HG03159 (cell line): Measurements from ENCODE around the gene RPL28.
A peak's percentile ranks its signal among the peaks of the same experiment; 100 is the strongest.

Source experiments
- ATAC-seq: cut with Tn5 transposase; IDR thresholded peaks from one replicate; pipeline ENCODE4 v1.9.1; 2021; ENCODE audit warnings: mild to moderate bottlenecking, moderate library complexity; ENCODE audit not compliant: unreplicated experiment

Gene RPL28

DNA sequence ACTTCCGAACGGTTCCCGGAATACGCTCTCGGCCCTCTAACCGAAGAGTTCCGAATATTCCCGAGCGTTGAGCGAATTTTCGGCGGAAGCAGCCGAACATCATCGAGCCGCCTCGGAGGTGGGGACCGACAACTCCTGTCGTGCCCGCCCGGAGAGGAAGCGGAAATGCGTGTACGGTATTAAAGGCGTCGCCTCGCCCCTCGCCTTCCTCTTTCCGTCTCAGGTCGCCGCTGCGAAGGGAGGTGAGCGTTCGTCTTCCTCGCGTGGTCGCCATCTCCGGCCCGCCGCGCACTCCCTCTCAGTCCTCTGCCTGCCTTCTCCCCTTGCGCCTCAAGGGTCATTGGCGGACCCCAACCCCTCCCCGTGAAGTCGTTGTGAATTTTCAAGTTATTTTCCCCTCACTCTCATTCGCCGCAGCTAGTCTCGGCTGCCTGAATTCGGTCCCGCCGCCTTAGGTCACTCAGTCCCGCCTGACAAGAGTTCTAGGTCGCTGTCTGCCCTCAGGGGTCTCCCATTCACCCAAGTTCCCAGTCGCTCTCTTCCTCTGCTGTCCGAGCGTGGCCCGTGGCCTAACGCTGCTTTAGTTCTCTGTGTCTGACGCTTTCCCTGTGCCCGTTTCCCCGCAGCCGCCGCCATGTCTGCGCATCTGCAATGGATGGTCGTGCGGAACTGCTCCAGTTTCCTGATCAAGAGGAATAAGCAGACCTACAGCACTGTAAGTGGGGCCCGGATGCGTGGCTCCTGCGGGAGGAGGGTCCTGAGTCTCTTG lies at the start of gene RPL28:
RPL28 (plus strand) TSS at position 209 of the 769 bp plus-strand sequence; CDS start at position 635, 426 bp downstream.
- peak; percentile 69 for ATAC-seq

DNA sequence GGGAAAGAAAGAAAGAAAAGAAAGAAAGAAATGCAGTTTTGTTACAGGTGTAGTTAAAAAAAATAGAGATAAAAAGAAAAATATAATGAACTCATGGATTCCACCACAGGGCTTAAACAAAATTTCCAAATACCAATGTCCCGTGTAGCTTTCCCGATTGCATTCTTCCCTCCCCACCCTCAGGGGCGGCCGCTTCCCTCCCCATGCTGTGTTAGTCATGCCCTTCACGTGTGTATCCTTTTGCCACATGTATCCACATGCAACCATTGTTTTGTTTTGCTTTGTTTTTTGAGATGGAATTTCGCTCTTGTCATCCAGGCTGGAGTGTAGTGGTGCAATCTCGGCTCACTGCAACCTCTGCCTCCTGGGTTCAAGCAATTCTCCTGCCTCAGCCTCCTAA lies 49.6 kb upstream of the RPL28 start:
- no peak for ATAC-seq

DNA sequence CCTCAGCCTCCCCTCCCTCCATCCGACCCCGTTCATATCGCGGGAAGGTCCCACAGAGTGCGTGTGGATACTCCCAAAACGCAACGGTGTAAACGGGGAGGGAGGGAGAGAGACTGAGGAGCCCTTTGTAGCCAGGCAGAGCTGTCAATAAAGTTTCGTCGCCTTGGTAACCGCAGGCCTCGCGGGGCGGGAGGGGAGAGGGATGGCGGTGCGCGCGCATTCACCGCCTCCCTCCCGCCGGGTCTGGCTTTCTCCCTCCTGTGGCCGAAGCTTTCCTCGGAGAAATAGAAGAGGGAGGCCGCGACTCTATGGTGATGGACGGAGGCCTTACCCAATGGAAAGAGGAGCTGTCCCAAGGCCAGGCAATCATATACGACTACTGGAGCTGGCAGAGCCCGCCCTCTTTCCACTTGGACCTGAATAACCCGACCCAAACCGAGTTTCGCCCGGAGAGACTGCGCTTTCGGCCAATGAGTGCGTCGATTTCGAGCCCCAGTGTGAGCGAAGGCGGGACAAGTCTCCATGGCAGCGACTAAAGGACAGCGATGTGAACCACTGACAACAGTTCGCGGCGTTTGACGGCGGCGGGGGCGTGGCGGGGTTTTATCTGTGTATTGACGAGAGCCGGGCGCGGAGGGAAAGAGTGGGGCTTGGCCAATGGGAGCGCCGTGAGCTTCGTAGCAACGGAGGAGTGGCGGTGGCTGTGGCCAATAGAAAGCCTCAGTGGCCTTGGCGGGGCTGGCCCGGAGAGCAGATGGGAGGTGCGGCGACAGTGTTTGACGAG lies 46.4 kb upstream of the RPL28 start, which contains the start of gene KMT5C:
KMT5C (plus strand) TSS at position 772 of the 784 bp plus-strand sequence. CDS start 2,061 bp downstream, outside the sequence.
- peak; percentile 80 for ATAC-seq

DNA sequence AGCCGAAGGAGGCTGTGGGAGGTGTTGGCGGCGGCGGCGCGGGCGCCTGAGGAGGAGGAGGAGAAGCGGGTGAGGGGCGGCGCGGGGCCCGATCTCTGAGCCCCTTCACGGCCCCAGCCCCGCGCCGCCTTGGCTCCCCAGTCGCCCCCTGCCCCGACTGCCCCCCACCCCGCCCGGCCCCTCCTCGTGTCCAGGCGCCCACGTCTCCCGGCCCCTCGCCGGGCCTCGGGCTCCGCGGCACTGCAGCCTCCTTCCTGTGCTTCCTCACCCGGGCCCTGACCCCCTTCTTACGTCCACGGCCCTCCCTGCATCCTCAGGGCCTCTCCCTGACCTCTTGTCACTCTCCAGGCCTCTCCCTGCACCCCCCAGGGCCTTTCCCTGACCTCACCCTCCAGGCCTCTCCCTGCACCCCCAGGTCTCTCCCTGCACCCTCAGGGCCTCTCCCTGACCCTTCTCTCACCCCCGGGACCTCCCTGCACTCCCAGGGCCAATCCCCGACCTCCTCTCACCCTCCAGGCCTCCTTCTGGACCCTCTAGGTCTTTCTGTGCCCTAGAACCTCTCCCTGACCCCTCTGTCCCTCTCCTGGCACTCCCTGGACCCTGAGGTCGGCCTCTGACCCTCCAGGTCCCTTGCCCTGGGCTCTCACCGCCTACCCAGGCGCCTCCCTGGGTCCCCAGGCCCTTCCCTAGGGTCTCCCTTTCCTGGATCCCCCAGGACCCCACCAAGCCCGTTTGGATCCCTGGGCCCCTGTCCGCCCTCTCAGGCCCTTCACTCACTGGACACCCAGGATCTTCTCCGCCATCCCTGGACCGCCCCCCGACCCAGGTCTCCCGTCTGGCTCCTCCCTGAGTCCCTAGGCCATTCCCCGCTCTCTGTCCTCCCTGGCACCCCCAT lies 45.6 kb upstream of the RPL28 start:
- ATAC-seq, result no peak

DNA sequence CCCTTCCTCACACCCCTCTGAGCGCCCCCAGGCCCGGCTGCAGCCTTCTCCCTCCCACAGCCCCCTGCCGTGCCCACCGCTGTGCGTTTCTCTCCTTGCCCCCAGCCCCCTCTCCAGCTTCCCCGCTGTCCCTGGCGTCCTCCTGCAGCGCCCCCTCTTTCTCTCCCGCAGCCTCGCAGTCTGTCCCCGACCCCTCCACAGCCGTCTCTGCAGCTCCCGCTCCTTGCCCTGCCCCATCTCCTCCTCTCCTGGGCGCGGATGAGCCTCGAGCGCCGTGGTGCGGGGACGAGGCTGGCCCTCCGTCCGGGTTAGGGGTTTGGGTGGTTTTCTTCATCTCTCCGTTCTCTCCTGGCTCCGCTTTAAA lies 45.0 kb upstream of the RPL28 start:
- ATAC-seq, result no peak

DNA sequence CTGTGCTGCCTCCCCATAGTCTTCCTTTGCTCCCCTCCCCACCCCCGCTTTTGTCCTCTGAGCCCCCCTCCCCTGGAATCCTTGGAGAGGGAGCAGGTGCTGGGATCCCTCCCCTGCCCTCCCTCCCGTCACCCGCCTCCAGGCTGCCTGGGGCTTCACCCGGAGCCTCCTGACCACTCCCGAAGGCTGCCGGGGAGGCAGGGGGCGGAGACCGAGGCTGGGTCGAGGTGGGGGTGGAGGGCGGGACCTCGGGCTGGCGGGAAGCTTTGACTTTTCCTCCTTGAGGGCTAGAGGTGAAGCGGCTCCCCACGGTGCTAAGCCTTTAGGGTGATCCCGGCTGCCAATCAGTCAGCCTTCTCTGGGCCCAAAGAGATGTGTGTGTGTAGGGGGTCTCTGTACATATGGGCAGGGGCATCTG lies 44.6 kb upstream of the RPL28 start:
- ATAC-seq, result no peak

DNA sequence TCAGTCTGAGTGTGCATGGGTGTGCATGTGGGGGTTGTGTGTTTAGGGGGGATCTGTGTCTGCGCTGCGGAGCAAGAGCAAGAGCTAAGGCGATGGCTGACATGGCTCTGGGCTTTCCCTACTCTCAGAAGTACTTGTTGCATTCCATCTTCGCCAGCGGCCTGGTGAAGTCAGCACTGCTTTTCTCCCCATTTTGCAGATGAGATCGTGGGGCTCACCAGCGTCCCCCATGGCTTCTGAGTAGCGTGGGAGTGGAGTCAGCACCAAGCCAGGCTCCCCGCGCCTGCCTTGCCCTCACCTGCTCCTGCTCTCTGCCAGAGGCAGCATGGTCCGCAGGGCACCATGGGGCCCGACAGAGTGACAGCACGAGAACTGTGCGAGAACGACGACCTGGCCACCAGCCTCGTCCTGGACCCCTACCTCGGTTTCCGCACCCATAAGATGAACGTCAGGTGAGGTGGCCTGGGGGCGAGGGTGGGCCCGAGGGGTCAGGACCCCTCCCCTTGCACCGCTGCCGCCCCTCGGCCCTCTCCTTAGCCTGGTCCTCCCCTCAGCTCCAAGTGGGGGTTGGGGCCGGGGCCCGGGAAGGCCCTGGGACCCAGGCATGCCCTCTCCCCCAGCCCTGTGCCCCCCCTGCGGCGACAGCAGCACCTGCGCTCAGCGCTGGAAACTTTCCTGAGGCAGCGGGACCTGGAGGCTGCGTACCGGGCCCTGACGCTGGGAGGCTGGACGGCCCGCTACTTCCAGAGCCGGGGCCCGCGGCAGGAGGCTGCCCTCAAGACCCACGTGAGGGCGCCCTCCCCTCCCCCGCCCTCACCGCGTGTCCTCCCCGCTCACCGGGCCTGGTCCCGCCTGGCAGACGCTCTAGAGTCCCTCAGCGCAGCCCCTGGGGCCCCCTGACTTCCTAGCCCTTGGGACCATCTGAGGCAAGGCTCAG lies 43.9 kb upstream of the RPL28 start:
- ATAC-seq, result no peak

DNA sequence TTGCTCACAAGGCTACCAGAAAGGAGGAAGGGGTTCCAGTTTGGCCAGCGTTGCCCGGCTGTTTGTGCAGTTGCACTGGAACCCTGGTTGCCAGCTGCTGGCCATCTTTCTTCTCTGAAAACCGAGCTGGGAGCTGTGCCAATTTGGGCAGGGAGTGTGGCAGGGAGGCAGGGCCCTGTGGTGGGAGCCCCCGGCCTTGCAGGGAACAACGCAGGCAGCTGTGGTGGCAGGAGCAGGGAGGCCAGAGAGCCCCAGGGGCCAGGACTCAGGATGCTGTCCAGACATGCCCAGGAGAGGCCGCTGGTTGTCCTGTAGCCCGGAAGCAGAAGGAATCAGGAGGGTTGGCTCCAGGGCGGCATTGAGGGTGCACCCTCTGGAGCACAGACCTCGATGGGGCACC lies 41.3 kb upstream of the RPL28 start:
- no peak for ATAC-seq

DNA sequence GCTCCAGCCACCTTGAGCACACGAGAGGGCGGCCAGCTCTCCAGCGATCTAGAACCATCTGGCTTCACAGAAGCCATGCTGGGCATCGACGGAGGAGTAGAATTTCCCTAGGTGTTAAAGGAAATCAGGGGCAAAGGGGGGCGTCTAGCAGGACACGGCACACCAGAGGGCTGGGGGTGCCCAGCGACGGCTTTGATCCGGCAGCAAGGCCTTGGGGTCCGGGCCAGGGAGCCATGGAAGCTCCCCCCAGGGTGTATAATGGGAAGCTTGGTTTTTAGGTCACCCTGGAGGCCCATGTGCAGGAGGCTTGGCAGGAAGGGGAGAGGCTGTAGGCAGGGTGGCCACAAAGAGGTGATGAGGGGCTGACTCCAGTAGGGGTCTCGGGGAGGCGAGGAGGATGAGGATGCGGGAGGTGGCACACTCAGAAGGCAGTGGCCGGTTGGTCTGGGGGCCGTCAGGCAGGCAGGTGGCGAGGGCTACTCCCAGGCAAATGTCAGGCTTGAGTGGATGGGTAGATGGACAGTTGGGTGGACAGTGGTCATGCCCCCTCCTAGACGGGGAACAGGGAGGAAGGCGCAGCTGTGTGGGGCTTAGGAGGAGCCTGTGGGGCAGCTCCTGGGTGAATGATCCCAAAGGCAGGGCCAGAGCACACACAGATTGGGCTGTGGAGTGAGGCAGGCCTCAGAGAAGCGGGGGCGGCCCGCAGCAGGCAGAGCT lies 40.5 kb upstream of the RPL28 start:
- no peak for ATAC-seq

DNA sequence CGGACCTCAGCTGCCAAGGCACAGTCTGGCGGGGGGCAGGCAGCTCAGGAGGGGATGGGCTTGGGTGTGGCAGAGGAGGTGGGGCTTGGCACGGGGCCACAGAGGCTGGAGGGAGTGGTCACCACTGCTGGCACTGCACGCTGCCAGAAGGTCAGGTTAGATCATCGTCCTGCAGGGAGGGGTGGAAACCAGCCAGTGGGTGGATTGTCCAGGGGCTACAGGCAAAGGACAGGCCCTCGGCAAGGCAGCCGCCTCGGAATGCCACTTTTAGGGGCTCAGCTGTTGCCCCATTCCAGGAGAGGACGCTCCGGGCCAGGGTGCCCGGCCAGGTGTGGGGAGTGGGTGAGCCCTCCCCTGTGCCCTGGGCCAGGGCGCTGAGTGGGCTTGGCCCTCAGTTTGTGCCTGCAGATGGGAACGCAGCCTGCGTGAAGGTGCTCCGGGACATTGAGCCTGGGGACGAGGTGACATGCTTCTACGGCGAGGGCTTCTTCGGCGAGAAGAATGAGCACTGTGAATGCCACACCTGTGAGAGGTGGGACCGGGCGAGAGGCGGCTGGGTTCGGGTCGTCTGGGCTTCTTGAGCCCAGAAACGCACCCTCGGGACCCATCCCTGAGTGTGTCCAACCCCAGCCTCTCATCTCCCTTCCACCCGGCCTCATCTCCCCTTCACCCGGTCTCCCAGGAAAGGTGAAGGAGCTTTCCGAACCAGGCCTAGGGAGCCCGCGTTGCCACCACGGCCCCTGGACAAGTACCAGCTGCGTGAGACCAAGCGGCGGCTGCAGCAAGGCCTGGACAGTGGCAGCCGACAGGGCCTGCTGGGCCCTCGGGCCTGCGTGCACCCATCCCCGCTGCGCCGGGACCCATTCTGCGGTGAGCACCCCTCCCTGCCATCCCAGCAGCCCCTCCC lies 39.7 kb upstream of the RPL28 start:
- no peak for ATAC-seq

DNA sequence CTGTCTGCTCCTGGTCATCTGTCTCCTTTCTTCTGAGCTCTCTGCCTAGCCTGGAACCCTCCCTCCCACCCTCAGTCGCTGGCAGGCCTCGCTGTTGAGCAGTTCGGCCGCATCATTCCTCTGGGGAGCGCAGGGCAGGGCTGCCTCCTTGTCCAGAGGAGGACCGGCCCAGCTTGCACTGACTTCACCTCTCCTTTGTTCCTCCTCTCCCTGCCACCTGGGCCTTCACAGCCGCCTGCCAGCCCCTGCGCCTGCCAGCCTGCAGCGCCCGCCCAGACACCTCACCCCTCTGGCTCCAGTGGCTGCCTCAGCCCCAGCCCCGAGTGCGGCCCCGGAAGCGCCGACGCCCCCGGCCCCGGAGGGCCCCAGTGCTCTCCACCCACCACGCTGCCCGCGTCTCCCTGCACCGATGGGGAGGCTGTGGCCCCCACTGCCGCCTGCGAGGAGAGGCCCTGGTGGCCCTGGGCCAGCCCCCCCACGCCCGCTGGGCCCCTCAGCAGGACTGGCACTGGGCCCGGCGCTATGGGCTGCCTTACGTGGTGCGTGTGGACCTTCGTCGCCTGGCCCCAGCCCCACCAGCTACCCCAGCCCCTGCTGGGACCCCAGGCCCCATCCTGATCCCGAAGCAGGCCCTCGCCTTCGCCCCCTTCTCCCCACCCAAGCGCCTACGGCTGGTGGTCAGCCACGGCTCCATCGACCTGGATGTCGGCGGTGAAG lies 38.8 kb upstream of the RPL28 start:
- no peak for ATAC-seq

DNA sequence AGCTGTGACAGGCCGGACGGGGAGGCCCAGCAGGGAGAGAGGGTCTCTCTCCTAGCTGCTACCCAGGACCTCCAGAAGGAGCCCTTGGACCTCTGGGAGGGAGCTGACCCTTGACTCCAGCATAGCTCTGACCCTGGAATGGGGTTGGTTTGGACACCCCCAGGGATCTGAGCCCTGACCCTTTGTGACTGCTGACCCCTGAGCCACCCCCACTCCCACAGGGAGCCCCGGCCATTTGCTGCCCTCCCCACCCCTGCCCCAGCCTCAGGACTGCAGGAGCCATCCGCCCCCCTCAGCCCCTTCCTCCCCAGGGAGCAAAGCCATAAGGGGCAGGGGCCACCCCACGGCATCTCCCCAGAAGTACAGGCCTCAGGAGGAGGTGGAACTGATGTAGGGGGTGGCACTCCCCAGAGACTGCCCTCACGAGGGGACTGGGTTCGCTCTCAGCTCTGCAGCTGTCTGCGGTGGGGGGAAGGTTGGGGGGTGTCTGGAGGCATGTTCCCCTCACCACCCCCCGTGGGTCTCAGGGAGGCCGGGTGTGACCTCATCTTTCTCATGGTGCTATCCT lies 38.2 kb upstream of the RPL28 start:
- ATAC-seq, result no peak

DNA sequence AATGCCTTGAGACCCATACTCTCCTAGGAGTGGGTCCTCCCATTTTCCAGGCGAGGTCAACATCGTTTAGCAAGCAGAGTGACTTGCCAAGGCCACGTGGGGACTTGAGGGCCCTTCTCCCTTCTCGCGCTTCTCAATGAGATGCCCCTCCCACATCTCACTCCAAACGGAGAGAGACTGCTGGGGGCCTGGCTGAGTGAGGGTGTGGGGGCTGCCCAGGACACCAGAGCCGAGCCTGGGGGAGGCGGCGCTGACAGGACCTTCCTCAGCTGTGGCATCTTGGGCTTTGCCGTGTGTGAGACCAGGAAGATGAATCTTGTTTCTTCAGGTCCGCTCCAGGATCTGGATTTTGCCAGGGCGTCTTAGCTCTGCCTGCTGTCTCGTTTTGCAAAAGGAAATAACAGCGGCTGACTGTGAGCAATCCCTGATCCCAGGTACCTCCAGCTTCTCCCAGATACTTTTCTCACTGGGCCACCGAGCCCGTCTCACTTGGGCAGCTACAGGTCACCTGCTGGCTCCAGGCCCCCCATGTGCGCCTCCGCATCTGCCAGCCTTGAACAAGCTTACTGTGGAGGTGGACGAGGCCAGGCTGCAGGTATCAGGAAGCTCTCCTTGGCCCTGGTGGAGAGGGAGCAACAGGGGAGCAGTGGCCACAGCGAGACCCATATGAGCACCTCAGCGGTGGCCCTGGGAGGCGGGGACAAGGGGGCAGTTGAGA lies 37.3 kb upstream of the RPL28 start:
- no peak for ATAC-seq

DNA sequence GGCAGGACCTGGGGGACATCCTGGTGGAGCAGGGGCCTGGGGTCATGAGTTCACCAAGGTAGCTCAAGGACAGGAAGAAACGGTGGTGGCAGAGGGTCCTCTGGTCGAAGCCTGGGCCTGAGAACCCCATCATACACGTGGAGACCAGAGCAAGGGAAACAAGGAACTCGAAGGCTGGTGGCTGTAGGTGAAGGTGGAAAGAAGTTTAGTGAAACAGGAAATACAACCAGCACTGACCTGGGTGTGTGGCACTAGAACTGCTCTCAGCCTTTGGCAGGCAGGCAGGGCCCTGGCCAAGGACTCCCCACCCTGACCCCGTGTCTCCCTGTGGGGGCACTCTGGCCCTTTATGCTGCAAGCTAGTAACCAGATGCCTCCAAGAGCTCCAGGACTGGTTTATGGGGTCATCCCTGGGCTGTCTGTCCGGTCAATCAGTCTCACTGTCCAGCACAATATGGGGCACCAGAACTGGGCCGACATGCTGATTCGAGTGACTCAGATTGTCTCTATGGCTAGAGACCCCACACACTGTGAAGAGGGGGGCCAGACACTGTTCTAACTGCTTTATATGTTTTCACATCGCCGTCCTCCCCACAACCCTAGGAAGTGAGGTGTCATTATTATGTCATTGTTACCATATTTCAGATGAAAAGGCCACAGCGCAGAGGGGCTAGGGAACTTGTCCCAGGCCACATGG lies 35.0 kb upstream of the RPL28 start:
- no peak for ATAC-seq

DNA sequence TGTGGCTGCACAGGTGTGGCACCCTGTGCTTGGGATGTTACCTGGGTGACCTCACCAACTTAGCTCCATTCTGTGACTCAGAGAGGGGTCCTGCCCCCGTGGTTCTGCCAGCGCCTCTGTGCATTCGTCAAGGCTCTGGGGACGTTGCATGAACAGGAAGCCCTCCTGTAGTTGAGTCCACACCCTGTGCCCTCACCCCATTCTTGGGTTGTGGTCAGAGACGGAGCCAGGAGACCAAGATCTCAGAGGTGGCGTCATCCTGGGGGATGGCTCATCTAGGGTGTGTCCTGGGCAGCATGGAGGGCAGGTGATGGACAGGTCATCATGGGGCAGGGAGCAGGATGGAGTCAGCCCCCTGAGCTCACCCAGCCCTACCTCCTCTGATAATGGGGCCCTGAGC lies 33.7 kb upstream of the RPL28 start:
- no peak for ATAC-seq

DNA sequence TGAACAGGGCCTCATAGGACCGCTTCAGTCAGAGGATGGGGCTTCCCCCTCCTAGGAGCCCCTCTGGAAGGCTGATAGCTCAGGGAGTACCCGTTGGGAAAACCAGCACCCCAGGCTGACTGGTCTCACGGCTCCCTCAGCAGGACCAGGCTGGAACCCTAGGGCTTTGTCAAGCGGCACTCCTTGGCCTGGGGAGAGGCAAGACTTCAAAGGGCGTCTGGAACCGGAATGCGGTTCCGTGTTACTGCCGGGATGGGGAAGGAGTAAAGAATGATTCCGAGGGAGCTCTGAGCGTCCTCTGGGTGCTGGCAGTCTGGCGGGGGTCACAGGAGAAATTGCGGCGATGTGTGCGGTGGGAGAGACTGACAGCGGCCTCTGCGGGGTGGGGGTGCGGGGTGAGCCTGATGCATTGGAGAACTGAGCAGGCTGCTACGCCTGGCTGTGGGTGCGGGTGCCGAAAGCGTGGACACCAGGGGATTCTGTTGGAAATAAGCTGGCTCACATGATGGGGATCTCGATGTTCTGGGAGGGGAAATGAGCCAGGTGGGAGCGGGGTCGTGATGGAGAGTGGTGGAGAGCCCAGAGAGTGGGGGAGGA lies 33.1 kb upstream of the RPL28 start:
- no peak for ATAC-seq
